ENCODE results near the gene ITIH1. TPM values are rescaled to one million over a fixed set of nuclear protein-coding genes. Genes with fewer than 3 reads are reported as not detected.

The ITIH1 gene
- total and polyA plus RNA-seq, 2 experiments from 2014 or later, result not detected

GRCh38 chr3:52831500-52832301 lies 54.3 kb downstream of the ITIH1 start:
- Histone ChIP-seq H3K27me3 (ENCODE audit: insufficient read depth) (no peaks in the 10 kb centered on the region), H3K27ac (ENCODE audit: low read depth) (no peak overlapping the region), H3K36me3 (ENCODE audit: insufficient read depth) (no peaks in the 10 kb centered on the region; the same call in 1 of the 2 replicates), H3K4me3 (no peak overlapping the region), H3K9me2 (ENCODE audit: insufficient read depth) (no peaks in the 10 kb centered on the region), H3K79me2 (replicated peaks; ENCODE audit: insufficient read depth) (no peaks in the 10 kb centered on the region), H3K4me1 (ENCODE audit: insufficient read depth) (no peaks in the 10 kb centered on the region), H4K20me1 (replicated peaks; ENCODE audit: insufficient read depth) (no peaks in the 10 kb centered on the region), H2AFZ (no peak overlapping the region), H3K4me2 (no peak overlapping the region), H3F3A (replicated peaks; ENCODE audit: low read depth) (no peaks in the 10 kb centered on the region)
- H3K27ac Mint-ChIP-seq, result no peak overlapping the region
- no peak overlapping the region for H3K4me3 Mint-ChIP-seq
- TF ChIP-seq EZH2 (IDR thresholded peaks at IDR 0.05; ENCODE audit: low read depth, unreplicated experiment), result no peak
- TF ChIP-seq ZNF331 (CRISPR knock-in tag; IDR thresholded peaks at IDR 0.05; ENCODE audit: low read depth), result no peak
- no peak for TF ChIP-seq EZH2phosphoT487 (IDR thresholded peaks at IDR 0.05; ENCODE audit: unreplicated experiment)
- TF ChIP-seq, protein P1, sequence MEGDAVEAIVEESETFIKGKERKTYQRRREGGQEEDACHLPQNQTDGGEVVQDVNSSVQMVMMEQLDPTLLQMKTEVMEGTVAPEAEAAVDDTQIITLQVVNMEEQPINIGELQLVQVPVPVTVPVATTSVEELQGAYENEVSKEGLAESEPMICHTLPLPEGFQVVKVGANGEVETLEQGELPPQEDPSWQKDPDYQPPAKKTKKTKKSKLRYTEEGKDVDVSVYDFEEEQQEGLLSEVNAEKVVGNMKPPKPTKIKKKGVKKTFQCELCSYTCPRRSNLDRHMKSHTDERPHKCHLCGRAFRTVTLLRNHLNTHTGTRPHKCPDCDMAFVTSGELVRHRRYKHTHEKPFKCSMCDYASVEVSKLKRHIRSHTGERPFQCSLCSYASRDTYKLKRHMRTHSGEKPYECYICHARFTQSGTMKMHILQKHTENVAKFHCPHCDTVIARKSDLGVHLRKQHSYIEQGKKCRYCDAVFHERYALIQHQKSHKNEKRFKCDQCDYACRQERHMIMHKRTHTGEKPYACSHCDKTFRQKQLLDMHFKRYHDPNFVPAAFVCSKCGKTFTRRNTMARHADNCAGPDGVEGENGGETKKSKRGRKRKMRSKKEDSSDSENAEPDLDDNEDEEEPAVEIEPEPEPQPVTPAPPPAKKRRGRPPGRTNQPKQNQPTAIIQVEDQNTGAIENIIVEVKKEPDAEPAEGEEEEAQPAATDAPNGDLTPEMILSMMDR (conservative IDR thresholded peaks at IDR 0.05; ENCODE audit: low read depth in 2 of 2), result no peak
- TF ChIP-seq REST (IDR thresholded peaks at IDR 0.05; ENCODE audit: unreplicated experiment), result no peak
- TF ChIP-seq, protein P2, sequence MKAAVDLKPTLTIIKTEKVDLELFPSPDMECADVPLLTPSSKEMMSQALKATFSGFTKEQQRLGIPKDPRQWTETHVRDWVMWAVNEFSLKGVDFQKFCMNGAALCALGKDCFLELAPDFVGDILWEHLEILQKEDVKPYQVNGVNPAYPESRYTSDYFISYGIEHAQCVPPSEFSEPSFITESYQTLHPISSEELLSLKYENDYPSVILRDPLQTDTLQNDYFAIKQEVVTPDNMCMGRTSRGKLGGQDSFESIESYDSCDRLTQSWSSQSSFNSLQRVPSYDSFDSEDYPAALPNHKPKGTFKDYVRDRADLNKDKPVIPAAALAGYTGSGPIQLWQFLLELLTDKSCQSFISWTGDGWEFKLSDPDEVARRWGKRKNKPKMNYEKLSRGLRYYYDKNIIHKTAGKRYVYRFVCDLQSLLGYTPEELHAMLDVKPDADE (IDR thresholded peaks at IDR 0.05), result no peak
- H3K9me3 Mint-ChIP-seq, result no peaks in the 10 kb centered on the region
- H3K4me1 Mint-ChIP-seq, result peaks cover 25% of the 10 kb centered on the region
- DNase-seq (ENCODE audit: low spot score) (no peak), ATAC-seq (no peak)
- peaks cover 13% of the 10 kb centered on the region for H3K27me3 Mint-ChIP-seq (ENCODE audit: insufficient read depth, low read depth, poor library complexity)
- H3K36me3 Mint-ChIP-seq (ENCODE audit: low read depth), result no peaks in the 10 kb centered on the region; the same call in 2 of the 3 replicates

- H3K9me2 ChIP-seq (ENCODE audit: insufficient read depth), result no peaks in the 10 kb centered on the region
- Mint-ChIP-seq H3K27me3 (ENCODE audit: insufficient read depth, low read depth, poor library complexity) (peaks cover 13% of the 10 kb centered on the region), H3K9me3 (no peaks in the 10 kb centered on the region), H3K27ac (no peak overlapping the region), H3K4me3 (no peak overlapping the region), H3K36me3 (ENCODE audit: low read depth) (no peaks in the 10 kb centered on the region; the same call in 1 of the 3 replicates), H3K4me1 (peaks cover 23% of the 10 kb centered on the region)
- H3K4me3 ChIP-seq, result no peak overlapping the region
- no peaks in the 10 kb centered on the region for H3K4me1 ChIP-seq (ENCODE audit: insufficient read depth)
- no peak overlapping the region for H2AFZ ChIP-seq
- H3K4me2 ChIP-seq, result no peak overlapping the region
- H4K20me1 ChIP-seq (replicated peaks; ENCODE audit: insufficient read depth), result no peaks in the 10 kb centered on the region
- no peak overlapping the region for H3K27ac ChIP-seq (ENCODE audit: low read depth)
- H3K27me3 ChIP-seq (ENCODE audit: insufficient read depth), result no peaks in the 10 kb centered on the region
- H3K79me2 ChIP-seq (replicated peaks; ENCODE audit: insufficient read depth), result no peaks in the 10 kb centered on the region
- no peaks in the 10 kb centered on the region; the same call in 1 of the 2 replicates for H3K36me3 ChIP-seq (ENCODE audit: insufficient read depth)
- ATAC-seq, result no peak
- DNase-seq (ENCODE audit: low spot score), result no peak
- H3F3A ChIP-seq (replicated peaks; ENCODE audit: low read depth), result no peaks in the 10 kb centered on the region
- TF ChIP-seq, protein P3, sequence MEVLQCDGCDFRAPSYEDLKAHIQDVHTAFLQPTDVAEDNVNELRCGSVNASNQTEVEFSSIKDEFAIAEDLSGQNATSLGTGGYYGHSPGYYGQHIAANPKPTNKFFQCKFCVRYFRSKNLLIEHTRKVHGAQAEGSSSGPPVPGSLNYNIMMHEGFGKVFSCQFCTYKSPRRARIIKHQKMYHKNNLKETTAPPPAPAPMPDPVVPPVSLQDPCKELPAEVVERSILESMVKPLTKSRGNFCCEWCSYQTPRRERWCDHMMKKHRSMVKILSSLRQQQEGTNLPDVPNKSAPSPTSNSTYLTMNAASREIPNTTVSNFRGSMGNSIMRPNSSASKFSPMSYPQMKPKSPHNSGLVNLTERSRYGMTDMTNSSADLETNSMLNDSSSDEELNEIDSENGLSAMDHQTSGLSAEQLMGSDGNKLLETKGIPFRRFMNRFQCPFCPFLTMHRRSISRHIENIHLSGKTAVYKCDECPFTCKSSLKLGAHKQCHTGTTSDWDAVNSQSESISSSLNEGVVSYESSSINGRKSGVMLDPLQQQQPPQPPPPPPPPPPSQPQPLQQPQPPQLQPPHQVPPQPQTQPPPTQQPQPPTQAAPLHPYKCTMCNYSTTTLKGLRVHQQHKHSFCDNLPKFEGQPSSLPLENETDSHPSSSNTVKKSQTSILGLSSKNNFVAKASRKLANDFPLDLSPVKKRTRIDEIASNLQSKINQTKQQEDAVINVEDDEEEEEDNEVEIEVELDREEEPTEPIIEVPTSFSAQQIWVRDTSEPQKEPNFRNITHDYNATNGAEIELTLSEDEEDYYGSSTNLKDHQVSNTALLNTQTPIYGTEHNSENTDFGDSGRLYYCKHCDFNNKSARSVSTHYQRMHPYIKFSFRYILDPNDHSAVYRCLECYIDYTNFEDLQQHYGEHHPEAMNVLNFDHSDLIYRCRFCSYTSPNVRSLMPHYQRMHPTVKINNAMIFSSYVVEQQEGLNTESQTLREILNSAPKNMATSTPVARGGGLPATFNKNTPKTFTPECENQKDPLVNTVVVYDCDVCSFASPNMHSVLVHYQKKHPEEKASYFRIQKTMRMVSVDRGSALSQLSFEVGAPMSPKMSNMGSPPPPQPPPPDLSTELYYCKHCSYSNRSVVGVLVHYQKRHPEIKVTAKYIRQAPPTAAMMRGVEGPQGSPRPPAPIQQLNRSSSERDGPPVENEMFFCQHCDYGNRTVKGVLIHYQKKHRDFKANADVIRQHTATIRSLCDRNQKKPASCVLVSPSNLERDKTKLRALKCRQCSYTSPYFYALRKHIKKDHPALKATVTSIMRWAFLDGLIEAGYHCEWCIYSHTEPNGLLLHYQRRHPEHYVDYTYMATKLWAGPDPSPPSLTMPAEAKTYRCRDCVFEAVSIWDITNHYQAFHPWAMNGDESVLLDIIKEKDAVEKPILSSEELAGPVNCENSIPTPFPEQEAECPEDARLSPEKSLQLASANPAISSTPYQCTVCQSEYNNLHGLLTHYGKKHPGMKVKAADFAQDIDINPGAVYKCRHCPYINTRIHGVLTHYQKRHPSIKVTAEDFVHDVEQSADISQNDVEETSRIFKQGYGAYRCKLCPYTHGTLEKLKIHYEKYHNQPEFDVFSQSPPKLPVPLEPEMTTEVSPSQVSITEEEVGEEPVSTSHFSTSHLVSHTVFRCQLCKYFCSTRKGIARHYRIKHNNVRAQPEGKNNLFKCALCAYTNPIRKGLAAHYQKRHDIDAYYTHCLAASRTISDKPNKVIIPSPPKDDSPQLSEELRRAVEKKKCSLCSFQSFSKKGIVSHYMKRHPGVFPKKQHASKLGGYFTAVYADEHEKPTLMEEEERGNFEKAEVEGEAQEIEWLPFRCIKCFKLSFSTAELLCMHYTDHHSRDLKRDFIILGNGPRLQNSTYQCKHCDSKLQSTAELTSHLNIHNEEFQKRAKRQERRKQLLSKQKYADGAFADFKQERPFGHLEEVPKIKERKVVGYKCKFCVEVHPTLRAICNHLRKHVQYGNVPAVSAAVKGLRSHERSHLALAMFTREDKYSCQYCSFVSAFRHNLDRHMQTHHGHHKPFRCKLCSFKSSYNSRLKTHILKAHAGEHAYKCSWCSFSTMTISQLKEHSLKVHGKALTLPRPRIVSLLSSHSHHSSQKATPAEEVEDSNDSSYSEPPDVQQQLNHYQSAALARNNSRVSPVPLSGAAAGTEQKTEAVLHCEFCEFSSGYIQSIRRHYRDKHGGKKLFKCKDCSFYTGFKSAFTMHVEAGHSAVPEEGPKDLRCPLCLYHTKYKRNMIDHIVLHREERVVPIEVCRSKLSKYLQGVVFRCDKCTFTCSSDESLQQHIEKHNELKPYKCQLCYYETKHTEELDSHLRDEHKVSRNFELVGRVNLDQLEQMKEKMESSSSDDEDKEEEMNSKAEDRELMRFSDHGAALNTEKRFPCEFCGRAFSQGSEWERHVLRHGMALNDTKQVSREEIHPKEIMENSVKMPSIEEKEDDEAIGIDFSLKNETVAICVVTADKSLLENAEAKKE (CRISPR knock-in tag; IDR thresholded peaks at IDR 0.05), result no peak
These were observed 55.8 kb downstream of the ITIH1 start for GRCh38 chr3:52833202-52833601.
